KOPT-K1 (cell line): ENCODE results near the gene ATP8A1.
"Not testable (repeated sequence)": the region's sequence is repeated elsewhere in the genome, so short reads cannot be mapped to it uniquely, and the experiment has no call there.

Experiments used
- H3K27ac ChIP-seq: fragments of 200-600 bp; sonication (generic); 2 replicates; pipeline ENCODE4 v1.5.1; 2016; ENCODE audit warnings: antibody characterized with exemption, mild to moderate bottlenecking, low read depth, low read length; ENCODE audit not compliant: poor library complexity, severe bottlenecking
- H3K36me3 ChIP-seq: fragments of 200-600 bp; sonication (generic); 2 replicates; pipeline ENCODE4 v1.5.1; 2017; ENCODE audit warnings: antibody characterized with exemption, mild to moderate bottlenecking, low read length, moderate library complexity; ENCODE audit not compliant: insufficient read depth
- H3K9me3 ChIP-seq: fragments of 200-600 bp; sonication (generic); 2 replicates; pipeline ENCODE4 v1.5.1; 2017; ENCODE audit warnings: antibody characterized with exemption, low read length, mild to moderate bottlenecking; ENCODE audit not compliant: insufficient read depth, poor library complexity, severe bottlenecking

ATP8A1 gene

DNA sequence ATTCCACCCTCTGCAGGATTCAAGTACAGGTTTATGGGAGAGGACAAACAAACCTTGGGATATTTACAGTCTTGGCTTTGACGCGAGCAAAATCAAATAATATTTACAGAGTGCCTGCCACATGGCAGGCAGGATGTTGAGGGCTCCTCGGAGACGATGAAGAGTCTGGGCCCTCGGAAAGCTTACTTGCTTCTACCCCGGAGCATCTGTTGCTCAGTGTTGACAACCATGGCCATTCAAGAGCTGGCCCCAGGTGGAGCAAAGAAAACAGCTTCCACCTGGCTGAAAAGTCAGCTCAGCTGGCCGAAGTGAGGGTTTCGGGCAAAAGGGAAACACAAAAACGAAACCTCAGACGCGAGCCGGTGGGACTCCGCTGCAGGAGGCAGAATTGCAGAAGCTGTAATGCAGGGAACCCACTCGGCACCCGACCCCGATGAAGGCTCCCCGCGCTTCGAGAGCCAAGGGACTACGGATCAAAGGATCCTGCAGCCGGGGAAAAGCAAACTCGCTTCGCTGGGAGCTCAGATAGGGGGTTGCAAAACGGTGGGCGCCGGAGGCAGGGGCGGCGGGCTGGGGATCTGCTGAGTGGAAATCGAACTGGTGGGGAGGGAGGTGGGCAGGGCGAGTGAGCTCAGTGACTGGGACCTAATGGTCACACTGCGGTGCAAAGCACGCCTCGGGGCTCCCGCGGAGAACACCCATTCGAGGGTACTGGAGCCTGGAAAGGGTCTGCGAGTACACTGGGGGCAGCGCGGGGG, 805 bp downstream of the ATP8A1 start:
- no peaks in the 10 kb centered on the region for H3K36me3 ChIP-seq
- peaks cover 10% of the 10 kb centered on the region for H3K9me3 ChIP-seq
- peak overlapping the region; percentile 95 for H3K27ac ChIP-seq

DNA sequence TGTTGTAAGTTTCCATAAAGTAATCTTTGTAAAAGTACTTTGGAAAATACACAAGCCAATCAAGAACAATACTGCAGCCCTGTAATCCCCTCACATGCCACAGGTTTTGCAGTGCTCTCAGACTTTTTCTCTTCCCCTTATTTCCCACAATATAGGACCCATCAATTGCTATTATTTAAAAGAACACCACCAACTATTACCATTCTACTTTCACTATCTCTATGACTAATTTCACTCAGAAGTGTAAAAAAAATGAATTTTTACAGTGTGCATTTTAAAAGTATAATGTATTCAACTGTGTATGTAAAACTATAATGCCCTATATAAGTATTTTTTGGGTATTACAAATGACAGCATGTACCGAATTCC, 1.7 kb downstream of the ATP8A1 start:
- Histone ChIP-seq H3K9me3 (peaks cover 13% of the 10 kb centered on the region), H3K27ac (peak overlapping the region; percentile 95)

DNA sequence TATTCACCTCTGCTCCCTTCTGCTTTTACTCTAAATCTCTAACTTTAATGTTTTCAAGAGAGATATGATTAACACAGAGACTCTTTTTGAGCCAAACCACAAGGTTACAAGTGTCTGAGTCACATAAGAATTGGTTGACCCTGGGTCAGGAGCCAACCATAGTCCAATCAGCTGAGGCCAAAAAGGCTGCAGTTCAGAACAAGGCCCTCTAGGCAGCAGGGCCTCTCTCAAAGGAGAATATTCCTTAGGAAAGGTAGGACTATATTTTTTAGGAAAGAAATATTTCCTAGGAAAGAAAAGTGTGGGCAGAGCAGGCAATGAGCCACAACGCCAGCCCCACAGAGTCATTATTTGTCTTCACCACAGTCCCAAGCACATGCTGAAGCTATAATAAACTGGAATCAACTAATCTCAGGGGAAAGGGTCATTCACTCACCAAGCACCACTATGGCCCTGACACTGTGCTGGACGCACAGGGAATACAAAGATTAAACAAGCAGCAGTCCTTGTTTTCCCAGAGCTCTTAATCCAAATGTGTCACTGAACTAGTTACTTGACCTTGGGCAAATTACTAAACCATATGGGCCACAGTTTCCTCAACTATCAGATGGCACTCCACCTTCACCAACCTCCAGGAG, 2.2 kb downstream of the ATP8A1 start:
- Histone ChIP-seq H3K9me3 (peaks cover 13% of the 10 kb centered on the region), H3K36me3 (no peaks in the 10 kb centered on the region), H3K27ac (no peak overlapping the region)

More for the DNA sequence above, 1.7 kb downstream of the ATP8A1 start:
- no peaks in the 10 kb centered on the region for H3K36me3 ChIP-seq

DNA sequence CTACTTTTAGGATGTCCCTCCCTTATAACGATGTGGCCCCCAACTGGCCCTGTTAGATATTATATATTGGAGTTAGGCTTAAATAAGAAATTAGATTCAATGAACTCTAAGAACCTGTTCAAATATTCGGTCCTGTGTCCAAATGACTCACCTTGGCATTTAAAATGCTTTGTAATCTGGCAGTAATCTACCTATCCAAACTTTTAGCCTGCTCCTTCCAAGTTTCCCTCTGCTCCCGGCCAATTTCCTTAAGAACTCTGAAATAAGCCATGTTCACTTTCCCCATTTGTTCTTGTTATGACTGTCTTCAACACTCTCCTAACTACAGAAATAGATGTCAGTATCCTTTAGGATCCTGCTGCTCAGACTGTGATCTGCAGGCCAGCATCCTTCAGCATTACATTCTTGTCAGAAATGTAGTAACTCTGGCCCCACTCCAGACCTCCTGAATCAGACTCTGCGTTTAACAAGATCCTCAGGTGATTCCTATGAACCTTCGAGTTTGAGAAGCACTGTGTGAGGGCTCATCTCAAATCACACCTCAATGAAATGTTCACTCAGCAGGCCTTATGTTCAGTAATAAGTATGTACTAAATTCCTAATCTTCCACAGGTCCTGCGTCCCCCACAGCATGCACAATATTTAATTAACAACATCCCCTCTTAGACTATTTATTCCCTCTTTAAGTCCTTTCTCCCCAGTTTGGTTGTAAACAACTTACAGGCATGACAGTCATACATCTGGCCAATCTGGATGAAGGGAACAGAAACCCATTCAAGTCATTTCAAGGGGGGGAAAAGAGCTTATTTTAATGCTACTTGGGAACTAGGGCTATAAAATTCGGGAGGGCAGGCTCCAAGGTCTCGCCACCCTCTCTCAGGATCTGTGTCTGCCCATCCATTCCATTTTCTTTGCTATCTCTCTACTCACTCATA, 3.0 kb downstream of the ATP8A1 start:
- H3K9me3 ChIP-seq, result peaks cover 13% of the 10 kb centered on the region
- no peaks in the 10 kb centered on the region for H3K36me3 ChIP-seq
- no peak overlapping the region for H3K27ac ChIP-seq

DNA sequence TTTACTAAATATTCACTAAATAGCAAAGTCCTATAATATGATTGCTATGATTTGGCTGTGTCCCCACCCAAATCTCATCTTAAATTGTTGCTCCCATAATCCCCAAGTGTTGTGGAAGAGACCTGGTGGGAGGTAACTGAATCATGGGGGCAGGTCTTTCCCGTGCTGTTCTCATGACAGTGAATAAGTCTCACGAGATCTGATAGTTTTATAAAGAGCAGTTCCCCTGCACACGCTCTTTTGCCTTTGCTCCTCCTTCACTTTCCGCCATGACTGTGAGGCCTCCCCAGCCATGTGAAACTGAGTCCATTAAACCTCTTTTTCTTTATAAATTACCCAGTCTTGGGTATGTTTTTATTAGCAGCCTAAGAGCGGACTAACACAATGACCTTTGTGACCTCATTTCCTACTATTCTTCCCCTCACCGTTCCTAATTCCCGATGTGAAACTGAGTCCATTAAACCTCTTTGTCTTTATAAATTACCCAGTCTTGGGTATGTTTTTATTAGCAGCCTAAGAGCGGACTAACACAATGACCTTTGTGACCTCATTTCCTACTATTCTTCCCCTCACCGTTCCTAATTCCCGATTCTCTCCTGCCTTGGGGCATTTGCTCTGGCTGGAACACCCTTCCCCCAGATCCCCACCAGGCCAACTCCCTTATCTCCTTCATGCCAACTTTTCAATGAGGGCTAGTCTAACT, 4.2 kb downstream of the ATP8A1 start:
- H3K9me3 ChIP-seq, result peaks cover 13% of the 10 kb centered on the region
- not testable (repeated sequence) for H3K27ac ChIP-seq, H3K36me3 ChIP-seq

DNA sequence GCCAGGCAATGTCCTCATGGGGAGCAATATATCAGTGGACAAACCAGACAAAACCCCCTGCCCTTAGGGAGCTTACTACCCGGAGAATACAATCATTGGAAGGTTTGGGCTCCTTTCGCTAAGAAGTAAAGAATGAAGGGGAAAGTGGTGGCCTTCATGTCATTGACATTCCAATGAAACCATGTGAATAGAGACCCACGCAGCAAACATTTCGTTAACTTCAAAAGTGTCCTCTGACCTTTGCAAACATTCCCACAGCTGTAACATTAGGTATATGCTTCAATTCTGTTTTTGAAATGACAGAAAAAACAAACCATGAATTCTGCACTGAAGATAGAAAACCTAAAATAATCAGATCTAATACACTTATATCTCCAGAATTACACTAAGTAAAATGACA, 7.0 kb downstream of the ATP8A1 start:
- H3K27ac ChIP-seq, result no peak overlapping the region
- no peaks in the 10 kb centered on the region for H3K36me3 ChIP-seq
- peaks cover 13% of the 10 kb centered on the region for H3K9me3 ChIP-seq

DNA sequence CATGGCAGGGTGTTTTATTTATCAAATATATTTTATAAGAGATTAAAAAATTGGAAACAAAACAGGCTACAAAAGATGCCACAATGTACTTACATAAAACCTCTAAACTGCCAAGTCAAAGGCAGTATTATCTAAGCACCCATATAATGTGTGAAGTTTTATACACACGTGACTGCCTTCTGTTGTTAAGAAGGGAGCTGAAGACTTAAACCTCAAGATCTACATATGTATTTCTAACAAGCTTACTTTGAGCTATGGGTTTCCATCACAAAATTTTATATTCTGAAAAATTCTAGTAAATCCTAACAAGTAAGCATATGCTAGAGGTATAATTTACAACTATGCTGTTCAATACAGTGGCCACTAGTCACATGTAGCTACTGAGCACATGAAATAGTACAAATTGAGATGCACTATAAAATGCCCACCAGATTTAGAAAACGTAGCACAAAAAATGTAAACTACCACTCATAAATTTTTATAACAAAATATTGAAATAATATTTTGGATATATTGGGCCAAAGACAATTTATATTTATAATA, 9.8 kb downstream of the ATP8A1 start:
- peaks cover 13% of the 10 kb centered on the region for H3K9me3 ChIP-seq
- no peaks in the 10 kb centered on the region for H3K36me3 ChIP-seq
- no peak overlapping the region for H3K27ac ChIP-seq

DNA sequence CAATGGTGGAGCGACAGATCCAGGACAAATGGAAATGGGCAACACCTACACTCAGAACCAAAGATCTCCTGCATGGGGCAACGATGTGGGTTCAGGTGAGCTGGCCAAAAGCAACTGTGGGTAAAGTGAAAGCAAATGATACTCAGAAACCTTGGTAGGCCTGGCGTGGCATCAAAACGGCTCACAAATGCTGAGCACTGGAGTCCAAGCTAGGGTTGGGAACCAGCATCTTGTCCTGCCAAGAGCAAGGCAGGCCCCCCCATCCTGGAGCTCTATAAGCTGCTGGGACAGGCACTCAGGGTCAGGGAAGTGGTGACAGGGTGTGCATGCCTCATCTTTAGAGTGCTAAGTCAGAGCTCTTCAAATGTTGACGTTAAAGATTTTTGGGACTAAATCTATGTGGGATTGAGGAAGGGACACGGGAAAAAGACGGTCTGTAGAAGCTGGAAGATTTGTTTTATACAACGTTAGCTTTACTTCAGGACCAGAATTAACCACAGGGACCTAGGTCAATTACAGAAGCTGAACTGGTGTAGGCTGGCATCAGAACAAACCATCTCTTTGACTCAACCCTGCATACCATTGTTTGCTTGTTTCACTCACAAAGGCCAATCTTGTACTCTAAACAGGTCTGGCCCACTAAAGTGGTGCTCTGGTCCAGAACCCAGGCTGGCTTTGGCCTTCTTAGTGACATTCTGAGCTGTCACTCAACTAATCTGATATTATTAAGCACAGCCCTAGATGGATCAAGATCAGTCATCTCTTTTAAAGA, 10.7 kb downstream of the ATP8A1 start:
- Histone ChIP-seq H3K36me3 (no peaks in the 10 kb centered on the region), H3K9me3 (peaks cover 4% of the 10 kb centered on the region), H3K27ac (no peak overlapping the region)

DNA sequence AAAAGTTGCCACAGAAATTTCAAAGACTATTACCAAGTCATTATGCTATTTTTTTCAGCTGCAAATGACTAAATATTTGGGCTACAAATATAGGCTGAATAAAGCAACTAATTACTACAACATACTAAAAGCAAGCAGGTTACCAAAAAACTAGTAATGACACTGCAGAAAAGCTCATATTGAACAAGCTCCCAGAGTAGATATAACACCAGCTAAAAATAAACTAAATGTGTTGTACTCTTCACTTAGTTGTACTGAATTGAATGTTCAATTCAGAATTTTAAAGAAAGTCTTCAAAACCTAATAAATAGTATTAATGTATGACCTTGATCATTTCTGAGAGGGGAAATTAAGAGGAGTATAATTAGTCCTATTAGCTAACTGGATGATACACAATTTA, 12.0 kb downstream of the ATP8A1 start:
- Histone ChIP-seq H3K27ac (no peak overlapping the region), H3K36me3 (no peaks in the 10 kb centered on the region), H3K9me3 (no peaks in the 10 kb centered on the region)

DNA sequence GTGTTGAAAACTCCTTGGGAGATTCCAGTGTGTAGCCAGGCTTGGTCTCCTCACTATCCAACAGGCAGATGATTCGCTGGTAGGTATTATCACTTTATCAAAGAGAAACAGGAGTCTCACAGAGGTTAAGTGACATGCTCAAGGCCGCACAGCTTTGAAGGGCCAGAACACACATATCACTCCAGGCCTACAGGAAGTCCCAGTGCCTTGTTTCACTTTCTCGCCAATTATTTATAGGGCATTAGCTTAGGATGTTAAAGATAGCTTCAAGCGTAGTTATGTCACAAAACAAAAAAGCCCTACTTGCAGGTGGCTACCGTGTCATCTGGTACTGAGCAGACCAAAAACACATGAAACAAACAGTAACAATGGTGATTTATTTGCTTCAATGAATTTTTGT, 13.2 kb downstream of the ATP8A1 start:
- Histone ChIP-seq H3K27ac (no peak overlapping the region), H3K9me3 (no peaks in the 10 kb centered on the region), H3K36me3 (no peaks in the 10 kb centered on the region)

DNA sequence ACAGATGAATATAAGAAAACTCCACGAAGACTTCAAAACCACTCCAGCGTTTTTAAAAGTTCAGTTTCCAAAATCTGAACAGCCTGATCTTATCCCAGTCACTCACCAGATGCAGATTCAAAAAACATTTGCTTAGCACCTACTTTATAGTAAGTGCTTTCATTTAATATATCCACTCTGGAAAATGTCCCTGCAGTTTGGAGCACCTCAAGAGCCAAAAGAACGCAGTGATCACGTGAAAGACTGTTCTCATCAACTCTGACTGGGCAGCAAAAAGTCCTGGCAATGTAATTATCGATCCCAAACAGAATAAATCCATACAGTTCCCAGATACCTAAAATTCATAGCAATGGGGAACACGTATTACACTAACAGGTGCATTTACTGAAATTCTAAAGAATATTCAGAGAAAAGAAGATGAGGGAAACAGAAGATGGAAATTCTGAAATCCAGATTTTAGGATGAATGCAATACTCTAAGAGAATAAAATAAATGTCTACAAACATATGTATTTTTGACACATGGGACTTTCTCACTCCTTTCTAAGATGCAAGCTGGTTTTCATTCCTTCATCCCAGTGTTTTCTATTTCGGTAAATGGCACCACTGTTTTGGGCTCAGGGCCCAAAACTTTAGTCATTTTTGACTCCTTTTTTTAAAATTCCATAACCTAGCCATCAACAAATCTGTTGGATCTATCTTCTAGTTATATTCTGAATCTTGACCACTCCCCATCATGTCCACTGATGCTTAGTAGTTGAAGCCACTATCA, 13.9 kb downstream of the ATP8A1 start:
- no peaks in the 10 kb centered on the region for H3K36me3 ChIP-seq
- H3K27ac ChIP-seq, result no peak overlapping the region
- no peaks in the 10 kb centered on the region for H3K9me3 ChIP-seq

DNA sequence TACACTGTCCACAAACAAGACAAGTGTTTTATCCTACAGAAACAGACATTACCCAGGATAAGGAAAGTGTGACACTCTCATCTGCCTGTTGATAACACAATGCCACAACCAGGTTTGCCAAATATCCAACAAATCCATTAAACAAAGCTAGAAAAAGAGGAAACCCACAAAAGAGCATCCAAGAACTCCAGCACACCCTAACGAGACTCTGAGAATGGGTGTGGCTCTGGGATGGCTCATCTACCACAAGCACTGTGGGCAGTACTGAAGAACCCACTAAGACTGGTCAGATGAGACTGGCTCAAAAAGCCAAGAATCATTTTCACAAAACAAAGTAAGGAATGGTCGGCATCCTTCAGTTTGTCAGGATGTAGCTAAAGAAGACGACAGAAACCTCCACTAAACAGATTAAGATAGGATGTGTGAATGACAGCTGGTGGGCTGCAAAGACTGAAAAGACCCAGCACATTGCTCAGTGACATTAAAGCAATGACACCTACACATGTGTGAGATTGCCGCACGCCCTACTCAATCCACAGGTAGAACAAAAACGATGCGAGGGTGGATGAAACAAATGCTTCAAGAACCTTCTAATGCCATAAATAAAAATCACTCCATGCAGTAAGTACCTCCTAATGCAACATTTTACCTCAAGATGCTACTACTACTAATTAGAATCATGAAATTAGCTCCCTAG, 14.7 kb downstream of the ATP8A1 start:
- Histone ChIP-seq H3K9me3 (no peaks in the 10 kb centered on the region), H3K27ac (no peak overlapping the region), H3K36me3 (no peaks in the 10 kb centered on the region)

DNA sequence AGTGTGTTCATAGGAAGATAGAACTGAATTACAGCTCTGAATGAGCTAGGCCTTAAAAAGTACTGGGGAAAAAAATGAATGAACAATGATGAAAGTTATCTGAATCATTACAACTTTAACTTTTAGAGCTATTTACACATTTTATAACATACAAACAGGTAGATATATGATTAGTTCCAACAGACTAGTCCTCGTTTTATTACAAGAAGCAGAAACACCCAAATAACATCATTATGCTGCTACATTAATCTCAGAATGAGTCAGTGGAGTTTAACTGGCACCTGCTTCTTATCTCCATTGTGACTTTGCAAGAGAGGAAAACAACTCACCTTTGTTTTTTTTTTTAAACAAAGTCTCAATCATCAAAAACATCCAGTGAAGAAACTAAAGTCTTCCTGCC, 15.2 kb downstream of the ATP8A1 start:
- Histone ChIP-seq H3K9me3 (no peaks in the 10 kb centered on the region), H3K36me3 (no peaks in the 10 kb centered on the region), H3K27ac (no peak overlapping the region)
